ENCODE results near the gene HIVEP3.

Gene HIVEP3

DNA sequence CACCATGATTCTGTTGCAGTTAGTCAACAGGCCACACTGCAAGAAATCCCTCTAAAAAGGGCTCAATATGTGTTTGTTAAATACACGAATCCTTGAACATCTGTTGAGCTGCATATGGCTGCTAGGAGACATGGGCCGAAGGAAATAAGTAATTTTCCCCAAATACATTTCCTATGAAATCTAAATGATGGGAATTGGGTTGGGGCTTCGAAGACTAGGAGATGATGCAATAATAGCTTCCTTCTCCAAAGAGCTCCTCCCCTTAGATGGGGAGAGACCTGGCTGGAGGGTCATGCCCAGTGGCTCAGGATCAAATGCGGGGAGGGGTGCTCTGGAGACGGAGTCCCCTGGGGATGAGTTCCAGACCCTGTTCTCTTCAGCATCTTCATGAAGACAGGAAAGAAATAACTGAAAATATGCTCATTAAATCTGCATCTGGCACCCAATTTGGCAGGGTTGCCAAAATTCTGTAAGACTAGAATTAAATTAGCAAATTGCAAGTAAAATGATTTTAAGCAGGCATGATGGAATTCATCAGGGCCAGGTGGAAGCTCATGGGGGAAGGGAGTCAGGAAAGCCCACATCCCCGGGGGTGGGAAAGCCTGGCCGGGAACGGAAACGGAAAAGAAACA is 269.2 kb downstream of the HIVEP3 start:
- in situ Hi-C loops (cut with HindIII; ENCODE audit: low pct_ligation_motif_present, low pct_unique_long_range_greater_than_20kb, low sequenced_read_pairs): no loop called here
- no peak for DNase-seq

DNA sequence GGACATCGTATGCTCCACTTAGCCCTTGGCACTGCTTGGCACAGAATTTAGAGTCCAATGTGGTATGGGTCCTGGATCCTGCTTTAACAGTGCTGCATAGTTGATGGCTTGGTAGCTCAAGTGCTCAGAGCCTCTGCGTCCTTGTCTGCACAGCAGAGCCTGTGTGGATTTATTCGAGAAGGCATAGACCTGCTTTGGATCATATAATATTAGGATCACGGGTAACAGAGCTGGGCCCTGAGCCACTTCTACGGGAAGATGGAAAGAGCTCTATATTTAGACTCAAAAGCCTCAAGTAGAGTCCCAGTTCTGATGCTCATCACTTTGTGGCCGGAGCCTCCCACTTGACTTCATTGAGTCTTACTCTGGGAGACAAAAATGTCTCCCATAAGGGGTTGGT is 269.9 kb downstream of the HIVEP3 start:
- in situ Hi-C loops (cut with HindIII; ENCODE audit: low pct_ligation_motif_present, low pct_unique_long_range_greater_than_20kb, low sequenced_read_pairs): no loop called here
- DNase-seq: no peak

DNA sequence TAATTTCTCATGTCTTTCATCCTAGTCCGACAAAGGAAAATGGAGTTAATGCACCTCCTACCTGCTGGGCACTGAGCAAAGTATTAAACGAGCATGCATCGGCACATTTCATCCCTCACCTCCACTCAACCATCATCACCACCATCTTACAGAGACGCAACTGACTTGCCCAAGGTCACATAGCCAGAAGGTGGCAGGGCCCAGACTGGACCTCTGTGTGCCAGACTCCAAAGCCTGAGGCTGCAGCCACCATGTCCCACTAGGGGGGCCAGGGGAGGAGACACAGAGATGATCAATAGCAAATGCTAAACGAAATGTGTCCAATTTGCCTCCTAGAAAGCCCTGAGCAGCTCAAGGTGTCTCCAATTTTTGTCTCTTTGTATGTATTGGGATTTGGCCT is 270.5 kb downstream of the HIVEP3 start:
- no peak for DNase-seq
- in situ Hi-C loops (cut with HindIII; ENCODE audit: low pct_ligation_motif_present, low pct_unique_long_range_greater_than_20kb, low sequenced_read_pairs): no loop called here

DNA sequence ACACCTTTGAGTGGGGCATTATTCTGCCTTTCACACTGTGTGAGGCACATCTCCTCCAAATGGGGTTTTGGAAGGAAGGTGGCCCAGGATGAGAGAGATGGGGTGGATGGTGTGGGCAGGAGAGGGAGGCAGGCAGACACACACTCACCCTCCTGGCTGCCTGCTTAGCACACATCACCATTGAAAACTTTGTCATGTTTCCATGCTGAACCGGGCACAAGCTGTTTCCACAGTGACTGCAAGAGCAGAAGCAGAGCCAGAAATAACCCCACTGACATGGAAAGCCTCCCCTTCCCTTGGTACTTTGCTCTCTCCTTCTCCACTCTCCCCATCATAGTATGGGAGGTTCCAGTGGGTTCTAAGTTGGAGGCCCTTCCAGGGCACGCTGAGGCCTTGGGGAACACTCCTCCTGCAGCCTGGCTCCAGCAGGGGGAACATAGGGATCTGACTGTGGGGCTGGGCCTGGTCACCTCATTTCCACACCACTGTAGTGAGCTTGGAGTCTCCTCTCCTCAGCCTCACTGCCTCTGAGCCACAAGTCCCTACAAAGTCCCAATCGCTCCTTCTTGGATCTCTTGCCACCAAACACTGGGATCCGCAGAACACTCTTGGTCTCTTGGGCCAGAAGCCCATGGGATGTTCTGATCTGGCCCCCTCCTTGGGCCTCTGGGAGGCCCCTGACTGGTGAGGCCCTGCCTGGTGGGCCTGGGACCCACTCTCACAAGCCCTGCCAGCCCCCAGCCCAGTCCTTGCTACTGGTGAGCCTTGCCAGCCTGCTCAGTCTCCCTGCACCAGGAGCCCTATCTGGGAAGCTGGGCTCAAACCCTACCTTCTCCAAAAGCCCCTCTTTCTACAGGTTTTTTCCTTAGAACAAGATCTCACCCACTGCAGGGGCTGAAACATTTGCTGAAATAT is 271.2 kb downstream of the HIVEP3 start:
- no peak for DNase-seq
- in situ Hi-C loops (cut with HindIII; ENCODE audit: low pct_ligation_motif_present, low pct_unique_long_range_greater_than_20kb, low sequenced_read_pairs): no loop called here

DNA sequence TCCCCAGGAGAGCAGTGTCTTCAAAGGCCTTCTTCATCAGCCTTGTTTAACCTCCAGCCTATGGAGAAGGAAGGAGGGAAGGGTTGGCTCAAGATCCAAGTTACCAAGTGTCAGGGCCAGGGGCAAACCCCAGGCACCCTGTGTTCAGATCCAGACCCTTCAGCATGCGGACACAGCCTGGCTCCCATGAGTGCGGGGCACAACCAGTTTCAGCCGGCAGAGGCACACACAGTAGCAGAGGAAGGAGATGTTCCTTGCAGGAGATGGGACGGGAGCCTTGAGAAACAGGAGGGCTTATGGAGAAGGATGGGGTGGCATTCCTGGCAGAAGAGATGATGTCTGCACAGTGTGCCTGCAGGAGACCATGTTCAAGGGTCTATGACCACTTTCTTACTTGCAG is 272.5 kb downstream of the HIVEP3 start:
- in situ Hi-C loops (cut with HindIII; ENCODE audit: low pct_ligation_motif_present, low pct_unique_long_range_greater_than_20kb, low sequenced_read_pairs): no loop called here
- no peak for DNase-seq

DNA sequence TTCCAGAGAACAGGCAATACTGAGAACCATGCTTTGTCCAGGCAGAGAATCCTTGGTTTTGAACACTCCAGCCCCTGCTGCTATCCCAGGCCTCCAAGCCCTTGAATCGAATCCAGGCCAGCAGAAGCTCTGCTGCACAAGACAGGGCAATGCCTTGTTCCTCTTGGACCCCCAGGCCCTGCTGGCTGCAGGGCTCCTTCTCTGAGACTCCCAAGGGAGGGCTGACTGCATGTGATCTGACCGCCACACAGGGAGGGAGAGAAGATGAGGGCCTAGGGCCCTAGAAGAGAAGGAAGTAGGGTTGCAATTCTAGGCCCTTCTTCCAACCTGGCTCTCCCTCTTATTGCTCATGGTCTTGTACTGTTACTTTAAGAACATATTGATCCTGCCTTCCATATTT is 273.7 kb downstream of the HIVEP3 start:
- no peak for DNase-seq
- in situ Hi-C loops (cut with HindIII; ENCODE audit: low pct_ligation_motif_present, low pct_unique_long_range_greater_than_20kb, low sequenced_read_pairs): no loop called here

DNA sequence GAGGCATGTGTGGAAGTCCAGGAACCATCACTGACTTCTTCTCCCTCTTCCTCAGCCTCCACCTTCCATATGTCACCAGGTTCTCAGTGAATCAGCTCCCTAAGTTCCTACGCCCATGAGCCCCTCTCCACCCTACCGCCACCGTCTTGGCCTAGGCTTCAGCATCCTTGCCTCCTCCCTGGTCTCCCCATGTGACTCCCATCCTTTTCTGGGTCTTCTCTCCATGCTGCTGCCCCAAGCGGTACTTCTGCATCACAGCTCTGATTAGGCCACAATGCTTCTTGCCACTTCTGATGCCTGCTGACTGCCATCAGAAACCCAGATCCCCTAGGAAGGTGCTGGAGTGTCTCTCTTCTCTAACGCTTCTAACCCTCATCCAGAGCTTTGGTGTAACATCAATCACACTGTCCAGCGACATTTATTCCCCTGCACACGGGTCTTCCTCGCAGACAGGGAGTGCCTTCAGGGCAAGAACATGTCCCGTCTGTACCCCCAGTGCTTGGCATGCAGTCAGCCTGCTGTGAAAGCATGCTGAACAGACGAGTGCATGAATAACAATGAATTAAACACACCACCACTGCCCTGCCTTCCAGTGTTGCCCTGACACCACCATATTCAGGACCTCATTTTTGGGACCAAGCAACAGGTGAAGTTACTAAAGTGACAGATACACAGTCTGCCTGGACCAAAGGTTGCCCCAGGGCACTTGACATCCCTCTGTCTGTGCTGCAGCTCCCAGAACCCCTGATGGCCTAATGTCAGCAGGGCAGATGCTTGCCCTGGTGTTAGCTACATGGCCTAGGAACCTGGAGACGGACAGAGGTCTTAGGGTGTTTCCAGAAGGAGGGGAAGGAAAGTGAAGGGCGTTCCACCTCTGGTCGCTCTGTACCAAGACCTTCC is 275.6 kb downstream of the HIVEP3 start:
- DNase-seq: no peak
- in situ Hi-C loops (cut with HindIII; ENCODE audit: low pct_ligation_motif_present, low pct_unique_long_range_greater_than_20kb, low sequenced_read_pairs): no loop called here

DNA sequence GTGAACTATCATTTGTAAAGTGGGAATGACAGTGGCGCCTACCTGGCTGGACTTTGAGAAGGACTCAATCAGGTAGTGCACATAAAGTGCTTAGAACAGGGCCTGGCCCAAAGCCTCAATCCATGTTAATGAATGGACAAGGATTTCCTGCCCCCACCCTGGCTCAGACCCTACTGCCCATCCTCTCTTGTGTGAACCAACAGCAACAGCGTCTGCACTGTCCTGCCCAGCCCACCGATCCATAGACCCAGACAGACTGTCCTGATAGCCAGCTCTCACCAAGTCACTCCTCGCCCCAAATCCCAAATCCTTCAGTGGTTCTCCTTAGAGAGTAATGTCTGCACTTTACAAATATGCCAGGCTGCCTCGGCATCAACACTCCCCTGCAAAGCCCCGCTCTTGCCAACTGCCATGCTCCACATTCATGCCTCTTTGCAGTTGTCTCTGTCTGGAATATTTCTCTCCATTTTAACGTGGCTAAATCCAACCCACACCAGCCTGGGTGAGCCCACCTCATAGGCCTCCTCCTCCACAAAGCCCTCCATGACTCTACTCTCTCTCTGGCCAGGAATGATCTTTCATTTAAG is 276.7 kb downstream of the HIVEP3 start:
- in situ Hi-C loops (cut with HindIII; ENCODE audit: low pct_ligation_motif_present, low pct_unique_long_range_greater_than_20kb, low sequenced_read_pairs): no loop called here
- no peak for DNase-seq

DNA sequence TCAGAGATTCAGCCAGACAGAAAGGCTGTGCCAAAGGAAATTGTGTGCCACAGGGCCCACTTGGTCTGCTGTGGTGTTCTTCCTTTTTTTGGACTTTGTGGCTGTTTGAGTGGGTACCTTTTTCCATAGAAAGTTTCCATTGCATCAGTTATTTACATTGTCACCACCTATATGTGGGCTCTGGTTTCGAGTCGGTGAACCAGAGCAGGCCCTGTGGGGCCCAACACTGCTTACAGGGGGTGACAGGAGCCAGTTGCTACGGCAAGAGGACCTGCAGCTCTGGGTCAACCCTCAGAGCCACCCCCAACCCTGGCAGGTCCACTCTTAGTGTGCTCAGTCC is 277.3 kb downstream of the HIVEP3 start:
- in situ Hi-C loops (cut with HindIII; ENCODE audit: low pct_ligation_motif_present, low pct_unique_long_range_greater_than_20kb, low sequenced_read_pairs): no loop called here
- DNase-seq: no peak

DNA sequence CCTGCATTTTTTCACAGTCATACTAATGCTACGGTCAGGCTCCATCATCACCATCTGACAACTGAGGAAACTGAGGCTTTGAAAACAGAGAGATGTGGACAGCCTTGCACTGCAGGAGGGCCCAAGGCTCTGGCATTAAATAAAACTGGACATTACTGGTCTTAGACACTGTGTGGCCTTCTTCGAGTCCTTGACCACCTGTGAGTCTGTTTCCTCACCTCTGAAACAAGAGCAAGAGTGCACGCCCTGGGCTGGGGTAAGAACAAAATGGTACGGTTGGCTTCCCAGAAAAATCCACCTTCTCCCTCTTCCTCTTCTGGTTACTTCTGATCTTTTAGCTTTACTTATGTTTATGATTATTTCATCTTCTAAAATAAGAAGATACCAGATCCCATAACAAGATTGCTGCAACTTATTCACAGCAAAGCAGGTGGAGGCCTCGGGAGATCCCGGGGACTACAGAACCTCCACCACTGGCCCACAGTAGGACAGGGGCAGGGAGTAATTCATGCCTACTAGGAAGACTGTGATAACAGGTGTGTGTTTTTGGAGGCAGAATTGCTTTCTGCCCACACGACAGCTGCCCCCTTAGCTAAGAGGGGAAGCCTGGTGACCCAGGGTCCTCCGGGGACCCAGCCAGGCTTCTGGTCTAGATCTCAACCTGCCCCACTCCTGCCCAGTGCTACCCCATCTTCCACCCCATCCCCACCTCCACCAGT is 277.8 kb downstream of the HIVEP3 start:
- in situ Hi-C loops (cut with HindIII; ENCODE audit: low pct_ligation_motif_present, low pct_unique_long_range_greater_than_20kb, low sequenced_read_pairs): no loop called here
- DNase-seq: no peak

DNA sequence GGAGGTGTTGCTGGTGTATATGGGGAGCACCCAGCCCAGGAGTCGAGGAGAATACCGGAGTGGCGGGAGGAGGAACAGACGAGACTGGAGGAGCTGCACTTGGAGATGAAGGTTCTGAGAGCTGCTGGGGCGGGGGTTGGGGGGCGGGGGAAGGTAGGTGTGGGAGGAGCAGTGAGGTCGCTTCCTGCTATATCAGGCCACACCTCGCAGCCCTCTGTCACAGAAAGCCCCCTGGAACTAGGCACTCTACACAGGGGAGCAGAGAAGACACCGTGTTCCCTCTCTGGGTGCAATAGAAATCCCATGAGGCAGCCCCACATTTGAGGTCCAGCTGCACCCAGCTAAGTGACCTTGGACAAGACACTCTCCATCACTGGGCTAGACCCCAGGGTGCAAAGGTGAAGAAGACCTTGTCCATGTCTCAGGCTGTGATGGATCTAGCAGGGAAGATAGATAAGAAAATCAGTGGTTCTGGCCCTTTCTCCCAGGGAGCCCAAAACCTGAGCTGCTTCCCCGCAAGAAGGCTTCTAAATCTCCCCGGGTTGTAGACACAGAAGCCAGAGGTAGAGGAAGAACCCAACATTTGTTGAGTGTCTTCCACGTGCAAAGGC is 278.5 kb downstream of the HIVEP3 start:
- in situ Hi-C loops (cut with HindIII; ENCODE audit: low pct_ligation_motif_present, low pct_unique_long_range_greater_than_20kb, low sequenced_read_pairs): no loop called here

DNA sequence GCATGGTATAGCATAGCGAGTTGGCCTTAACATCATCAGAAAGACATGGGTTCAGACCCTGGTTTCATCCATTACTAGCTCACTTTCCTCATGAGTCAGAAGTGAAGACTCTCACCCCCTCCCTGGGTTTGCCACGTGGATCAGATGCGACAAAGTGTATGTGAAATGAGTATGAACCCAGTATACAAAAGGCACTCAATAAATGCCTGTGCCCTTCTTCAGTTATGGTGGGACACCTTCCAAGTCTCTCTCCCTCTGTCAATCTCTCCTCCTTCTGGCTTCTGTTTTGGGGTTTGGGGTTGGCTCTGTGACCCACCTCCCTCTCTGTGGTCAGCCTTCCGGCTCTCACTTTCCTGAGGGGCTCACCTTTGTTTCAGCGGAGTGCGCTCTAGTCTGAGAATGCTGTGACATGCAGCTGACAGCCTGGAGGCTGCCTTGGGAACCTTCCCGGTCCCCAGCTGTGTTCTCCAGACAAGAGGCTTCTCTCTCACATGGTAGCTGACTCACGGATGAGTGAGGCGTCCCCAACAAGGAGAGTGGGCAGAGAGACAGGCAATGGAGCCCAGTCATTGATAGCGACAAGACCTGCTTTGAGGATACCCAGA is 279.3 kb downstream of the HIVEP3 start:
- DNase-seq: no peak
- in situ Hi-C loops (cut with HindIII; ENCODE audit: low pct_ligation_motif_present, low pct_unique_long_range_greater_than_20kb, low sequenced_read_pairs): no loop called here

More for the DNA sequence above, 278.5 kb downstream of the HIVEP3 start:
- no peak for DNase-seq

DNA sequence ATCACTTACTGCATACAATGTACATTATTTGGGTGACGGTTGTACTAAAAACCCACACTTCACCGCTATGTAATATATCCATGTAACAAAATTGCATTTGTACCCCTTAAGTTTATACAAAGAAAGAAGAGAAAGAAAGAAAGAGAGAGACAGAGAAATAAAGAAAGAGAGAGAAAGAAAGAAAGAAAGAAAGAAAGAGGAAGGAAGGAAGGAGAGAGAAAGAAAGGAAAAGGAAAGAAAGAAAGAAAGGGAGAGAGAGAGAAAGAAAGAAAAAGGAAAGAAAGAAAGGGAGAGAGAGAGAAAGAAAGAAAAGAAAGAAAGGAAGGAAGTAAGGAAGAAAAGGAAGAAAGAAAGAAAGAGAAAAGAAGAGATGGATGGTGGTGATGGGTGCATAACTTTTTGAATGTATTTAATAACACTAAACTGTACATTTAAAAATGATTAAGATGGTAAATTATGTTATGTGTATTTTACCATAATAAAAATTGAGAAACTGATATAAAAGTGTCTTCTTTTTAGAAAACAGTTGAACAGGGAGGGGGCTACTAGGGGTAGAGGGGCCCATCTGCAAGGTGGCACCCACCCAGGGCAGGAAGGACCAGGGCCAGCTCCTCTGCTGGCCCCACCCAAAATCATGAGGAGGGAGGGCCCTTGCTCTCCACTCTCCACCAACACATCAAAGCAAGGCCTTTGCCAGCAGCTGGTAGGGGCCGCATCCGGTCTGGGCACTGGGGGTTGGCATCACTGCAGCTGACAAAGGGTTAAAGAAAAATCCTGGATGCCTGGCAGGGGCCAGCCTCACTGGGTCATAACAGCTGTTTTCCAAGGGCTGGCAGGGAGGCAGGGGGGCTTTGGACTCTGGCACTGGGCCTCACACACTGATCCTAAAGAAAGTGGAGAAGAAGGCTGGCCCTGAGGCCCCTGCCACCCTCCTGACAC is 280.4 kb downstream of the HIVEP3 start:
- DNase-seq: no peak
- in situ Hi-C loops (cut with HindIII; ENCODE audit: low pct_ligation_motif_present, low pct_unique_long_range_greater_than_20kb, low sequenced_read_pairs): no loop called here

DNA sequence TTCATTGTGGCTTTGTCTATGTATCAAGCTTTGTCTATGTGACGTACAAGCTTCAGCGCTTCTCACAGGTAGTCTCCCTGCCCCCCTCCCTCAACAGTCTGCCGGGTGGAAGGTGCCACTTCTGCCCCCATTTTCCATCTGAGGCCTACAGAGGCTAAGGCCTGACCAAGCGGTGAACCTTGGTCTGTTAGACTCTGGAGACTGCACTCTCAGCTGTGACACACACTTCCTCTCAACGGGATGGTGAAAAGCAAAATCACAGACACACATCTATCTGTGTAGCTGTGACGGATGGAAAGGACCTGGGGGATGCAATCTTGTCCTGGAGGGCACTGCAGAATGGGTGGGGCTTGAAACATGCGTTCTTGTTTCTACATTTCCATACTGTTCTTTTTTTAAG is 281.4 kb downstream of the HIVEP3 start:
- no peak for DNase-seq
- in situ Hi-C loops (cut with HindIII; ENCODE audit: low pct_ligation_motif_present, low pct_unique_long_range_greater_than_20kb, low sequenced_read_pairs): no loop called here

DNA sequence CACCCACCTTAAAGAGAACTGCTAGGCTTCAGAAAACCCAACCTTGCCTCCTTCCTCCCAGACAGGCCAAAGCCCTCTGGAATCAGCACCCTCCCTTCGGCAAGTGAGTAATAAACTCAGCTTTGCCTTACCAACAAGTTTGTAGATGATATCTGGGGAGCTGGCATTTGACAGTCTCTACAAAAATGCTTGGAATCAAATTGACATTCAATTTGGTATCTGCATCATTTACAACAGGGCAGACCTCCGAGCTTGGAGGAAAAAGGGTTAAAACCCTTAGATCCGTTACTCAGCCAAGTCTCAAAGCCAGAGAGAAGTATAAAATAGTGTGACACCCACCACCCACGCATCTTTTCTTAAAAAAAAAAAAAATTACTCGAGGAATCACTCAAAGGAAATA is 285.0 kb downstream of the HIVEP3 start:
- no peak for DNase-seq
- in situ Hi-C loops (cut with HindIII; ENCODE audit: low pct_ligation_motif_present, low pct_unique_long_range_greater_than_20kb, low sequenced_read_pairs): no loop called here

DNA sequence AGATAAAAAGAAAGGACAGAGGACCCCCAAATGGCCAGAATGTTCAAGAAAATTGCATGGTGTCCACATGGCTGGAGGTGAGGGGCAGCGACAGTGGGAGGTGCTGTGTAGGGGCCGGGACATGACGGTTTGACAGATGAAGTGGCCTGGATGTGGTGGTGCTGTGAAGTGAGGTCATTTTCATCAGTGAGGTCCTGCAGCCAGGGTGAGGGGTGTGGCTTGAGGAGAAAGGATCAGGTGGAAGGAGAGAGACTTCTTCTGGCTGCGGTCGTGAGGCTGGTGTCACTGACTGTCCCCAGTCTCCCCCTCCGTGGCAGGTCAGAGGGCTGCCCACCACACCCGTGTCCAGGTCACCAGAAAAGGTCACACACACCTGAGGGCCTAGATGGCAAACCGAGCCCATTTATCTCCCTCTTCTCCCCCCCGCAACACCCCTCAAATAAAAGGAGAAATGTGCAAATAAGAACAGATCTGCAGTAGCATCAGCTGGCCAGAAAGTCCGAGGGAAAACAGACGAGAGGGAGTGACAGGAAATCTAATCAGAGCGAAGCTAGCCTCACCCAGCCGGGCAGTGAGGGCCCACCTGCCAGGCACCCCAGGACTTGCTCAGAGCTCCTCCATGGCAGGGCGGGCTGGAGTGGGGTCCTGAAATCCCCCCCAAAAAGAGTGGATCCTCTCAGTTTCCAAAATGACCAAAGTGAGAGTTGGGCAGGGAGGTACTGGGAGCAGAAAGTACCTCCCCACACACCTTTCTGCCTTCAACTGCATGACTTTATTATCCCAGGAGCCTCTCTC is 285.7 kb downstream of the HIVEP3 start:
- DNase-seq: no peak
- in situ Hi-C loops (cut with HindIII; ENCODE audit: low pct_ligation_motif_present, low pct_unique_long_range_greater_than_20kb, low sequenced_read_pairs): no loop called here
